ENCODE results near the gene TMEM163.

DNA sequence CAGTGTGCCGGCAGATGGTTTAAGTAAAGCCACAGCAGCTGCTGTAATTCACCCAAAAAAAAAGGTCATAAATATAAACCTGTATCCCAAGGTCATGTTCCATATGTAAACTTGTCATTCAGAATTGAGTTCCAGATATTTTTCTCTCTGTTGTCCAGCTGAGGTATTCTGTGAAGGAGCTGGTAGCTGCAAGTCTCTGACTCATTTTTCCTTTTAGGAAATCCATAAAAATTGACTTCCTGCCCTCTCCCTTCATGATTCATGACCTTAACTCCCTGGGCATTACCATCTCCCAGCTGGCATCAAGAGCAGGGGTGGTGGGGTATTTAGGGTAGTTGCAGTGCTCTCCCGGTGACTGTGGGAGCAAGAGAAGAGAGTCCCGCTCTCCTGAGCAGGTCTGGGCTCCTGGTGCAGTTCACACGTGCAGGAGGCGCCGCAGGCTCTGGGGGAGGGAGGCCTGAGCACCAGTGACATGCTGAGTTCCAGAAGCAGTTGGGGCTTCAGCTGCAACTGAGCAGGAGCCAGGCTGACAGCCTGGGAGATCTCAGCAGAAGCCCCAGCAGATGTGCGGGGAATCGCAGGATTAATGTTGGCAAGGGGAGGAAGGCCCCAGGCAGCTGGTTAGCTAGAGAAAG, 272.3 kb downstream of the TMEM163 start:
- no peak for TF ChIP-seq ZNF280D (tag by site-specific recombination; IDR thresholded peaks at IDR 0.05)
- no peak for TF ChIP-seq ZSCAN16 (tag by site-specific recombination; IDR thresholded peaks at IDR 0.05)
- TF ChIP-seq, protein P1, sequence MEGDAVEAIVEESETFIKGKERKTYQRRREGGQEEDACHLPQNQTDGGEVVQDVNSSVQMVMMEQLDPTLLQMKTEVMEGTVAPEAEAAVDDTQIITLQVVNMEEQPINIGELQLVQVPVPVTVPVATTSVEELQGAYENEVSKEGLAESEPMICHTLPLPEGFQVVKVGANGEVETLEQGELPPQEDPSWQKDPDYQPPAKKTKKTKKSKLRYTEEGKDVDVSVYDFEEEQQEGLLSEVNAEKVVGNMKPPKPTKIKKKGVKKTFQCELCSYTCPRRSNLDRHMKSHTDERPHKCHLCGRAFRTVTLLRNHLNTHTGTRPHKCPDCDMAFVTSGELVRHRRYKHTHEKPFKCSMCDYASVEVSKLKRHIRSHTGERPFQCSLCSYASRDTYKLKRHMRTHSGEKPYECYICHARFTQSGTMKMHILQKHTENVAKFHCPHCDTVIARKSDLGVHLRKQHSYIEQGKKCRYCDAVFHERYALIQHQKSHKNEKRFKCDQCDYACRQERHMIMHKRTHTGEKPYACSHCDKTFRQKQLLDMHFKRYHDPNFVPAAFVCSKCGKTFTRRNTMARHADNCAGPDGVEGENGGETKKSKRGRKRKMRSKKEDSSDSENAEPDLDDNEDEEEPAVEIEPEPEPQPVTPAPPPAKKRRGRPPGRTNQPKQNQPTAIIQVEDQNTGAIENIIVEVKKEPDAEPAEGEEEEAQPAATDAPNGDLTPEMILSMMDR (tag by site-specific recombination; IDR thresholded peaks at IDR 0.05) = no peak
- no peak for TF ChIP-seq ZNF292 (tag by site-specific recombination; IDR thresholded peaks at IDR 0.05; ENCODE audit: borderline replicate concordance, low read depth)
- TF ChIP-seq, protein P2, sequence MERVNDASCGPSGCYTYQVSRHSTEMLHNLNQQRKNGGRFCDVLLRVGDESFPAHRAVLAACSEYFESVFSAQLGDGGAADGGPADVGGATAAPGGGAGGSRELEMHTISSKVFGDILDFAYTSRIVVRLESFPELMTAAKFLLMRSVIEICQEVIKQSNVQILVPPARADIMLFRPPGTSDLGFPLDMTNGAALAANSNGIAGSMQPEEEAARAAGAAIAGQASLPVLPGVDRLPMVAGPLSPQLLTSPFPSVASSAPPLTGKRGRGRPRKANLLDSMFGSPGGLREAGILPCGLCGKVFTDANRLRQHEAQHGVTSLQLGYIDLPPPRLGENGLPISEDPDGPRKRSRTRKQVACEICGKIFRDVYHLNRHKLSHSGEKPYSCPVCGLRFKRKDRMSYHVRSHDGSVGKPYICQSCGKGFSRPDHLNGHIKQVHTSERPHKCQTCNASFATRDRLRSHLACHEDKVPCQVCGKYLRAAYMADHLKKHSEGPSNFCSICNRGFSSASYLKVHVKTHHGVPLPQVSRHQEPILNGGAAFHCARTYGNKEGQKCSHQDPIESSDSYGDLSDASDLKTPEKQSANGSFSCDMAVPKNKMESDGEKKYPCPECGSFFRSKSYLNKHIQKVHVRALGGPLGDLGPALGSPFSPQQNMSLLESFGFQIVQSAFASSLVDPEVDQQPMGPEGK (tag by site-specific recombination; IDR thresholded peaks at IDR 0.05) = no peak
- no peak for TF ChIP-seq SCRT1 (tag by site-specific recombination; IDR thresholded peaks at IDR 0.05; ENCODE audit: borderline replicate concordance)
- no peak for TF ChIP-seq KLF16 (tag by site-specific recombination; IDR thresholded peaks at IDR 0.05)
- no peak for TF ChIP-seq ZNF621 (tag by site-specific recombination; IDR thresholded peaks at IDR 0.05)
- no peak for TF ChIP-seq ZNF76 (tag by site-specific recombination; IDR thresholded peaks at IDR 0.05; ENCODE audit: borderline replicate concordance, low read depth)
- TF ChIP-seq, protein P3, sequence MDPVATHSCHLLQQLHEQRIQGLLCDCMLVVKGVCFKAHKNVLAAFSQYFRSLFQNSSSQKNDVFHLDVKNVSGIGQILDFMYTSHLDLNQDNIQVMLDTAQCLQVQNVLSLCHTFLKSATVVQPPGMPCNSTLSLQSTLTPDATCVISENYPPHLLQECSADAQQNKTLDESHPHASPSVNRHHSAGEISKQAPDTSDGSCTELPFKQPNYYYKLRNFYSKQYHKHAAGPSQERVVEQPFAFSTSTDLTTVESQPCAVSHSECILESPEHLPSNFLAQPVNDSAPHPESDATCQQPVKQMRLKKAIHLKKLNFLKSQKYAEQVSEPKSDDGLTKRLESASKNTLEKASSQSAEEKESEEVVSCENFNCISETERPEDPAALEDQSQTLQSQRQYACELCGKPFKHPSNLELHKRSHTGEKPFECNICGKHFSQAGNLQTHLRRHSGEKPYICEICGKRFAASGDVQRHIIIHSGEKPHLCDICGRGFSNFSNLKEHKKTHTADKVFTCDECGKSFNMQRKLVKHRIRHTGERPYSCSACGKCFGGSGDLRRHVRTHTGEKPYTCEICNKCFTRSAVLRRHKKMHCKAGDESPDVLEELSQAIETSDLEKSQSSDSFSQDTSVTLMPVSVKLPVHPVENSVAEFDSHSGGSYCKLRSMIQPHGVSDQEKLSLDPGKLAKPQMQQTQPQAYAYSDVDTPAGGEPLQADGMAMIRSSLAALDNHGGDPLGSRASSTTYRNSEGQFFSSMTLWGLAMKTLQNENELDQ (tag by site-specific recombination; IDR thresholded peaks at IDR 0.05; ENCODE audit: low read depth) = no peak
- no peak for TF ChIP-seq ZFP3 (tag by site-specific recombination; IDR thresholded peaks at IDR 0.05; ENCODE audit: low read depth)
- no peak for TF ChIP-seq SETDB1 (IDR thresholded peaks at IDR 0.05; ENCODE audit: insufficient read length, low read length)
- no peak for TF ChIP-seq ZSCAN5A (tag by site-specific recombination; IDR thresholded peaks at IDR 0.05)
